ENCODE data around the gene WDR73. TPM values are rescaled to one million over a fixed set of nuclear protein-coding genes. Genes with fewer than 3 reads are reported as not detected.

The WDR73 gene
- total and polyA plus RNA-seq, 2 of the 8 experiments (the other 6 are each of a cell fraction or from before 2014, with no cell fraction given) = 22.7 to 23.1 TPM

- TF ChIP-seq BRCA1 (IDR thresholded peaks at IDR 0.05; ENCODE audit: low read depth, low read length) (no peak), JUND (IDR thresholded peaks at IDR 0.05; ENCODE audit: low read length) (no peak), SIX5 (IDR thresholded peaks at IDR 0.05; ENCODE audit: low read depth, low read length) (no peak), CBX8 (IDR thresholded peaks at IDR 0.05; ENCODE audit: borderline replicate concordance, low read depth, low read length) (no peak), SRF (IDR thresholded peaks at IDR 0.05; ENCODE audit: low read depth, low read length) (no peak), E2F6 (IDR thresholded peaks at IDR 0.05) (no peak), ASH2L (IDR thresholded peaks at IDR 0.05; ENCODE audit: low read length) (peak; percentile 68), MAX (IDR thresholded peaks at IDR 0.05) (peak; percentile 5), KDM5A (IDR thresholded peaks at IDR 0.05; ENCODE audit: low read length) (no peak), RAD21 (IDR thresholded peaks at IDR 0.05 in 1 of 2, conservative IDR thresholded peaks at IDR 0.05 in 1 of 2; ENCODE audit: low read depth in 2 of 2, low read length in 2 of 2) (no peak), HDAC6 (IDR thresholded peaks at IDR 0.05; ENCODE audit: low read depth, low read length) (no peak), SIN3A (conservative IDR thresholded peaks at IDR 0.05 in 1 of 2, IDR thresholded peaks at IDR 0.05 in 1 of 2; ENCODE audit: low read depth in 1 of 2, low read length in 2 of 2) (peak in 1 of 2 experiments; percentile 80; a peak in 2 of 4 replicates), CREB1 (IDR thresholded peaks at IDR 0.05) (0 out of 2 replicates have a peak, but pooled peaks have one; percentile 7), SUZ12 (IDR thresholded peaks at IDR 0.05; ENCODE audit: low read length) (peak; percentile 68), KDM4A (IDR thresholded peaks at IDR 0.05; ENCODE audit: low read depth, low read length, severe bottlenecking) (peak; percentile 64), ATF2 (IDR thresholded peaks at IDR 0.05; ENCODE audit: low read length) (no peak), TBP (IDR thresholded peaks at IDR 0.05; ENCODE audit: low read depth, low read length) (peak; percentile 11; the same call in 1 of the 2 replicates), SP2 (IDR thresholded peaks at IDR 0.05; ENCODE audit: low read length) (no peak), EGR1 (IDR thresholded peaks at IDR 0.05; ENCODE audit: borderline replicate concordance, low read depth, low read length) (no peak), SP1 (IDR thresholded peaks at IDR 0.05; ENCODE audit: low read depth, low read length) (no peak), EZH2 (IDR thresholded peaks at IDR 0.05; ENCODE audit: low read depth, low read length, severe bottlenecking) (peak; percentile 45)
These were observed 20.5 kb downstream of the WDR73 start (continued) for GRCh38 chr15:84633311-84634227.
